ENCODE data around the gene PPP1R14D. TPM values are rescaled to one million over a fixed set of nuclear protein-coding genes. Genes with fewer than 3 reads are reported as not detected.

The PPP1R14D gene
- polyA plus RNA-seq, 3 donors, result not detected

DNA sequence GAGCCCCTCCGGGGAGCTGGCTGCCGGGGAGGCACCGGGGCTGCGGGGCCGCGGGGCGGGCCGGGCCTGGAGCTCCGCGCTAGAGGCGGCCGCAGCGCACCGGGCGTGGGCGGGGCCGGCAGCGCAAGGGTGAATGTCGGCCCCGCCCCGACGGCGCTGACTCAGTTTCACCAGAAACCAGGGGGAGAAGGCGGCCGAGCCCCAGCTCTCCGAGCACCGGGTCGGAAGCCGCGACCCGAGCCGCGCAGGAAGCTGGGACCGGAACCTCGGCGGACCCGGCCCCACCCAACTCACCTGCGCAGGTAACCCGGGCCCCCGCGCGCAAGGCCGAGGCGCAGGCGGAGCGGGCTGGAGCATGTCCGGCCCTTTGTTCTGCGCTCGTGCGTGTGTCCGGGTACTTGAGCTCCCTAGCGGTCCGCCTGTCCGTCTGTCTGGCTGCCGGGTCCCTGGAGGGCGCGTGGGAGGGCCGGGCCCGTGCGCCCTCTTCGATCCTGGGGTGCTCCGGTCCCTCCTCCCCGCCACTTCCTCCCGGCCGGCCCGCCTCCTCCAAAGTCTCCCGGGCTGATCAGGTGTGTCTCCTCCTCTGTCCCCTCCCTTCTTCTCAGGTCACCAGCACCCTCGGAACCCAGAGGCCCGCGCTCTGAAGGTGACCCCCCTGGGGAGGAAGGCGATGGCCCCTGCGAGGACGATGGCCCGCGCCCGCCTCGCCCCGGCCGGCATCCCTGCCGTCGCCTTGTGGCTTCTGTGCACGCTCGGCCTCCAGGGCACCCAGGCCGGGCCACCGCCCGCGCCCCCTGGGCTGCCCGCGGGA is 15.6 kb upstream of the PPP1R14D start, which contains the start of gene SPINT1:
SPINT1 (plus strand) TSS at position 164 of the 811 bp plus-strand sequence; CDS start at position 671, 507 bp downstream.
- TF ChIP-seq, protein P1, sequence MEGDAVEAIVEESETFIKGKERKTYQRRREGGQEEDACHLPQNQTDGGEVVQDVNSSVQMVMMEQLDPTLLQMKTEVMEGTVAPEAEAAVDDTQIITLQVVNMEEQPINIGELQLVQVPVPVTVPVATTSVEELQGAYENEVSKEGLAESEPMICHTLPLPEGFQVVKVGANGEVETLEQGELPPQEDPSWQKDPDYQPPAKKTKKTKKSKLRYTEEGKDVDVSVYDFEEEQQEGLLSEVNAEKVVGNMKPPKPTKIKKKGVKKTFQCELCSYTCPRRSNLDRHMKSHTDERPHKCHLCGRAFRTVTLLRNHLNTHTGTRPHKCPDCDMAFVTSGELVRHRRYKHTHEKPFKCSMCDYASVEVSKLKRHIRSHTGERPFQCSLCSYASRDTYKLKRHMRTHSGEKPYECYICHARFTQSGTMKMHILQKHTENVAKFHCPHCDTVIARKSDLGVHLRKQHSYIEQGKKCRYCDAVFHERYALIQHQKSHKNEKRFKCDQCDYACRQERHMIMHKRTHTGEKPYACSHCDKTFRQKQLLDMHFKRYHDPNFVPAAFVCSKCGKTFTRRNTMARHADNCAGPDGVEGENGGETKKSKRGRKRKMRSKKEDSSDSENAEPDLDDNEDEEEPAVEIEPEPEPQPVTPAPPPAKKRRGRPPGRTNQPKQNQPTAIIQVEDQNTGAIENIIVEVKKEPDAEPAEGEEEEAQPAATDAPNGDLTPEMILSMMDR (IDR thresholded peaks at IDR 0.05), result no peak
- DNase-seq, result peak in 2 of 3 donors; percentile 18 to 38
- Histone ChIP-seq H3K4me1 (ENCODE audit: control insufficient read depth in 1 of 2, insufficient read depth in 2 of 2, low read length in 2 of 2) (peaks cover 40 to 51% of the 10 kb centered on the region in 2 donors), H3K27me3 (ENCODE audit: control insufficient read depth in 2 of 2, insufficient read depth in 2 of 2, low read length in 2 of 2) (peaks cover 6 to 17% of the 10 kb centered on the region in 2 donors), H3K27ac (ENCODE audit: low read depth in 1 of 2, low read length in 2 of 2) (peak within 1 kb of the TSS in 1 of 2 donors; percentile 6), H3K79me2 (ENCODE audit: insufficient read depth, low read length) (peaks cover 8% of the 10 kb centered on the region), H4K20me1 (ENCODE audit: insufficient read depth, low read length) (no peaks in the 10 kb centered on the region), H3K36me3 (replicated peaks in 1 of 2; ENCODE audit: control insufficient read depth in 1 of 2, insufficient read depth in 2 of 2, low read length in 2 of 2) (no peaks in the 10 kb centered on the region), H3K4me3 (replicated peaks in 1 of 3; ENCODE audit: low read depth in 2 of 3, low read length in 3 of 3) (peak within 1 kb of the TSS; percentile 53 to 94 (median 77)), H3K9me3 (replicated peaks in 1 of 2; ENCODE audit: control insufficient read depth in 1 of 2, insufficient read depth in 1 of 2, low read length in 2 of 2) (peaks cover 0 to 2% of the 10 kb centered on the region in 2 donors), H3K4me2 (replicated peaks; ENCODE audit: extremely low read depth, low read length, poor library complexity, severe bottlenecking) (peak within 1 kb of the TSS; percentile 99), H3K9ac (ENCODE audit: insufficient read depth, low read length, poor library complexity, severe bottlenecking) (peak within 1 kb of the TSS; percentile 52), H2AFZ (ENCODE audit: insufficient read depth, low read depth, low read length, poor library complexity, severe bottlenecking) (peak within 1 kb of the TSS; percentile 94)
- Mint-ChIP-seq H3K4me3 (peak within 1 kb of the TSS; percentile 97 to 99), H3K36me3 (peaks cover 3 to 7% of the 10 kb centered on the region in 2 donors), H3K27me3 (ENCODE audit: low read depth in 3 of 3) (peaks cover 12 to 37% (median 18%) of the 10 kb centered on the region in 3 donors), H3K4me1 (peaks cover 40% of the 10 kb centered on the region), H3K27ac (peak within 1 kb of the TSS in 5 of 7 donors; percentile 48 to 89 (median 78)), H3K9me3 (peaks cover 0 to 6% (median 2%) of the 10 kb centered on the region in 7 donors)
- WGBS (ENCODE audit: insufficient coverage), result under 1% methylated on average over 89 of the region's 89 CpGs
- intact Hi-C loops (cut with micrococcal nuclease), result no loop called here

DNA sequence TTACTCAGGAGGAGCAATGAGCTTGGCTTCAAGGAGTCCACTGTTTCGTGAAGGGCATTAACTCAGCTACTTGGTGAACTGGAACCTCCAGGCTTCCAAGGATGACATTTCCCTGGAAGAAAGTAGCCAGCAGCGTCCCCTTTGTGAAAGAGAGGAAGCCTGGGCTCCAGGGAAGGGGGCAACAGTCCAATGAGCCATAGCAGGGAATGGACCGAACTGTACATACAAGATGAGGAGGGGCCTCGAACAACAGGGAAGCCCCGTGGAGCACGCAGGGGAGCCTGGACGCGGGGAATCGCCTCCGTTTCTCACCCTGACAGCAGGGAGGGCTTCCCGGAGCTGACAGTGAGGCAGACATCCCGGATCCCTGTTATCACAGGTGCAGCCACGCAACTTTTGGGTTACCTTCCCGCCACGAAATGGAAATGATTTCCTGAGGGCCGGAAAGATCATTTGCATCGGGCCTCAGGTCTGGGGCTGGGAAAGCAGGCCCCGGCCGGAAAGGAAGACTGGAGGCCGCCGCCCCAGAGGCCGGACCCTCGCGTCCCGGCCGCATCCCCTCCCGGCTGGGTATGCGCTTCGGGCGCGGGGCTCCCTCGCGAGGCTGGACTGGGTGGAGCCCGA is 14.9 kb upstream of the PPP1R14D start:
- 33% methylated on average over 34 of the region's 34 CpGs for WGBS (ENCODE audit: insufficient coverage)
- H3K4me1 ChIP-seq (ENCODE audit: control insufficient read depth in 1 of 2, insufficient read depth in 2 of 2, low read length in 2 of 2), result peaks cover 40 to 50% of the 10 kb centered on the region in 2 donors
- Mint-ChIP-seq H3K27me3 (ENCODE audit: low read depth in 3 of 3) (peaks cover 12 to 37% (median 18%) of the 10 kb centered on the region in 3 donors), H3K27ac (no peak overlapping the region), H3K9me3 (peaks cover 0 to 6% (median 2%) of the 10 kb centered on the region in 7 donors), H3K36me3 (peaks cover 0 to 7% of the 10 kb centered on the region in 2 donors), H3K4me1 (peaks cover 40% of the 10 kb centered on the region), H3K4me3 (peak overlapping the region; percentile 75 to 85)
- intact Hi-C loops (cut with micrococcal nuclease), result no loop called here
- H3K4me2 ChIP-seq (replicated peaks; ENCODE audit: extremely low read depth, low read length, poor library complexity, severe bottlenecking), result peak overlapping the region; percentile 99
- no peak overlapping the region for H3K27ac ChIP-seq (ENCODE audit: low read depth in 1 of 2, low read length in 2 of 2)
- peaks cover 0 to 2% of the 10 kb centered on the region in 2 donors for H3K9me3 ChIP-seq (replicated peaks in 1 of 2; ENCODE audit: control insufficient read depth in 1 of 2, insufficient read depth in 1 of 2, low read length in 2 of 2)
- no peaks in the 10 kb centered on the region for H3K36me3 ChIP-seq (replicated peaks in 1 of 2; ENCODE audit: control insufficient read depth in 1 of 2, insufficient read depth in 2 of 2, low read length in 2 of 2)
- peak overlapping the region; percentile 52 for H3K9ac ChIP-seq (ENCODE audit: insufficient read depth, low read length, poor library complexity, severe bottlenecking)
- H3K27me3 ChIP-seq (ENCODE audit: control insufficient read depth in 2 of 2, insufficient read depth in 2 of 2, low read length in 2 of 2), result peaks cover 6 to 17% of the 10 kb centered on the region in 2 donors
- H4K20me1 ChIP-seq (ENCODE audit: insufficient read depth, low read length), result no peaks in the 10 kb centered on the region
- TF ChIP-seq, protein P1 (IDR thresholded peaks at IDR 0.05), result no peak
- peaks cover 8% of the 10 kb centered on the region for H3K79me2 ChIP-seq (ENCODE audit: insufficient read depth, low read length)
- peak overlapping the region; percentile 94 for H2AFZ ChIP-seq (ENCODE audit: insufficient read depth, low read depth, low read length, poor library complexity, severe bottlenecking)
- peak overlapping the region in 1 of 3 experiments; percentile 94 for H3K4me3 ChIP-seq (replicated peaks in 1 of 3; ENCODE audit: low read depth in 2 of 3, low read length in 3 of 3)
- DNase-seq, result no peak
